Daoy (cell line): ENCODE data around the gene PNKP. TPM values are rescaled to one million over a fixed set of nuclear protein-coding genes. Genes with fewer than 3 reads are reported as not detected.

Experiments used
- DNase-seq: peaks from one replicate; pipeline ENCODE4 v3.0.0-alpha.2; 2015; ENCODE audit warnings: low read depth
- total RNA-seq: library from RNA; depleted of rRNA; stranded (reverse); fragments of >200 nt; shearing (Covaris generic); gene quantifications from 2 replicates; pipeline ENCODE4 v1.2.3, GENCODE V29; 2014

Gene PNKP
- total RNA-seq, 1 experiment from 2014 or later = 36.9 TPM

- no peak for DNase-seq
Measured at GRCh38 chr19:49860336-49861102, 6.9 kb downstream of the PNKP start.

DNA sequence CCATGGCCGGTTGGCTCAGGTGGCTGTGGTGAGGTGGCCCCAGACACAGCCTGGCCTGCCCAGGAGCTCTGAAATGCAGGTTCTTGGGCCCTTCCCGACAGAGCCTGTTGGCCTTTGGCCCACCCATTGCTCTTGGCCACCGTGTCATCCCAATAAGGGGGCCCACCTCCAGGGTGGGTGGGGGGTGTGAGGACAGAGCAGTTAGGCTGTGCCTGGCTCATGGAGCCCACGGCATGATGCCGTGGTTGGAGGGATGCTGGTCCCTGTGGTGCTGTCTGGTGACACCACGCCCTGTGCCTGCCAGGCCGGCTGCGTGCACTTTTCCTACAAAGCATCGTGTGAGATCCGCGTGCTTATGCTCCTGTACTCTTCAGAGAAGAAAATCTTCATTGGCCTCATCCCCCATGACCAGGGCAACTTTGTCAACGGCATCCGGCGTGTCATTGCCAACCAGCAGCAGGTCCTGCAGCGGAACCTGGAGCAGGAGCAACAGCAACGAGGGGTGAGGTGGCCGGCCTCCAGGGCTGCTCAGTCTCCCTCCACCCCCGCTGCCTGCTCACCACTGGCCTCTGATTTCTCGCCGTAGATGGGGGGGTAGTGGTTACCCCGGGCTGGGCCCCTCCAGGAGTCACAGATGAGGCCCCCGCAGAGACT lies 7.6 kb downstream of the PNKP start:
- DNase-seq = no peak

DNA sequence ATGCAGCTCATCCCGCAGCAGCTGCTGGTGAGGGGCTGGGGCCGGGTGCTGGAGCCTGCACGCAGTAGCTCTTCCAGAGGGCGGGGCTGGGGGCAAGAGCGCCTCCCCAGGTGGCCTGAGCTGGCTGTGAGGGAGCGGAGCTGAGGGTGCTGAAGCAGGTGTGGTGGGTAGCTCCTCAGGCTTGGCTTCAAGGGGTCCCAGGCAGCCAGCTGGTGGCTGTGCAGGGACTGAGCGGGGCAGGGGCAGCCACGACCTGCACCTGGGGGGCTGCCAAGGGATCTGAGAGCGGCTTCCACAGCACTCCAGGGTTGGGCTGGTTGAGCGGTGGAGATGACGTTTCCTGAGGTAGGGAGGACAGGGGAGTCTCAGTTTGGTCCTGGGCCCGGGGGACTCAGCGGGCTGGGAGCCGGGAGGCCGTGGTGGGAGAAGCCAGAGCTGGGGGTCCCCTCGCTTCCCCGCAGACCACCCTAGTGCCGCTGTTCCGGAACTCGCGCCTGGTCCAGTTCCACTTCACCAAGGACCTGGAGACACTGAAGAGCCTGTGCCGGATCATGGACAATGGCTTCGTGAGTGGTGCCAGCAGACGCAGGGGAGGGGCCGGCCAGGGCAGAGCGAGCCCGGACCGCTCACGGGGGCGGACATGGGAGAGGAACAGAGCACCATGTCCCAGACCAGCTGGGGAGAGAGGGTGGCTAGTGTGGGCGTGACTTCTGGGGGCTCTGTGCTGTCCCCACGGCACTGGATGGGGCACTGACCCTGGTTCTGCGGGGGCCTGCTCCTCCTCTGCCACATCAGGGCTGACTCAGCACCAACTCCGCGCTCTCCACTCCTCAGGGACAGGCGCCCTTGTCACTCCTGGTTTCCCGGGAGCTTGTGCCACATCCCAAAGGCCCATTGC lies 9.0 kb downstream of the PNKP start:
- DNase-seq = peak; percentile 56

- DNase-seq = no peak
Measured at GRCh38 chr19:49857838-49858087, 9.6 kb downstream of the PNKP start.

DNA sequence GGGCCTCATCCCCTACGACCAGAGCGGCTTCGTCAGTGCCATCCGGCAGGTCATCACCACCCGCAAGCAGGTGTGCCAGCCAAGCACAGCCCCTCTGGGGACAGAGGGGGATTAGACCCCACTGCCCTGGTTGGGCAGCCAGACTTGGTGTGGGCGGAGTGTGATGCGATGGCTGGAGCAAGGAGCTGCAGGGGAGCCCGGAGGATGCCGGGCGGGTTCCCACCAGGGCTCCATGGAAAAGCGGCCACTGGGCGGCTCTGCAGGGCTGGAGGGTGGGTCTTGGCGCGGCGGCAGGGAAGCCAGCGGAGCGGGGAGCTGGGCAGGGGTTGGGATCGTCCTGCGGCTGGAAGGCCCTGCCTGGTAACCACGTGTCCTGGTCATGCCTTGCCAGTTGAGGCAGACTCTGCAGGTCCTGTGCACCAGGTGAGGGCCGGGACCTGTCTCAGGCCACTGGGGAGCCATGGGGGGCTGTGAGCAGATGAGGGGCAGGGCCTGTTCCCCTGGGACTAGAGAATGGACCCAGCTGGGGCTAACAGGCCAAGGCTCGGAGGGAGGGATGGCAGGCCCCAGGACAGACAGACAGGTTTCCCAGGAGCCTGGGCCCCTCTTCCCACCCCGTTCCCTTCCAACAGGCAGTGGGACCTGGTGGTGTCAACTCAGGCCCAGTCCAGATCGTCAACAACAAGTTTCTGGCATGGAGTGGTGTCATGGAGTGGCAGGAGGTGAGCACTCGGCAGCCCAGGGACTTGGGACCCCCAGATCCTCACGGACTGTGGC lies 10.1 kb downstream of the PNKP start:
- no peak for DNase-seq

DNA sequence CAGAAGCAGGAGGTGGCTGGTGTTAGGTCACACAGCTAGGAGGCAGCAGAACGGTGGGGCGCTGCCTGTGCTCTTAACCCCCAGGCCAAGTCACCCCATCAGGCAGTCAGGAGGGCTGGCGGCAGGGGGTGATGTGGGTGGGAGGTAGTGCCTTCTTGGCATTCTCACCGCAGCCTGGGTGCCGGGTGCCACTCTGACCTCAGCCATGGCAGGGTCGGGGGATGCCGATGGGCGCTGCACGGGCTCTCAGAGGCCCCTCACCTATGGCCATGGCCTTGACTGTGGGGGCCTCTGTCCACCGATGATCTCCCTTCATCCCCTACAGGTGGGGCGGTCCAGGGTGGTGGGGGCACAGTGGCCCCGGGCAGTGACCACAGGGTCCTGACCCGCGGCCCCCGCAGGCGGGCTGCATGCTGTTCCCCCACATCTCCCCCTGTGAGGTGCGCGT lies 10.8 kb downstream of the PNKP start:
- DNase-seq = no peak

- DNase-seq = no peak
Measured at GRCh38 chr19:49855676-49856573, 11.5 kb downstream of the PNKP start.

- DNase-seq = no peak
Measured at GRCh38 chr19:49855277-49855675, 12.1 kb downstream of the PNKP start.

GRCh38 chr19:49854378-49855263 lies 12.8 kb downstream of the PNKP start:
- no peak for DNase-seq

GRCh38 chr19:49853852-49854377 lies 13.5 kb downstream of the PNKP start:
- no peak for DNase-seq

- DNase-seq = no peak
Measured at GRCh38 chr19:49852631-49853126, 14.7 kb downstream of the PNKP start.

- DNase-seq = peak; percentile 33
Measured at GRCh38 chr19:49851456-49852259, 15.7 kb downstream of the PNKP start.

- DNase-seq = peak; percentile 94
Measured at GRCh38 chr19:49850487-49851342, 16.7 kb downstream of the PNKP start, which contains the start of gene PTOV1. TSS of gene PTOV1 (plus strand) at chr19:49851159.

GRCh38 chr19:49850221-49850486 lies 17.2 kb downstream of the PNKP start:
- DNase-seq = no peak

GRCh38 chr19:49849433-49850220 lies 17.7 kb downstream of the PNKP start:
- no peak for DNase-seq

- DNase-seq = no peak
Measured at GRCh38 chr19:49848938-49849337, 18.4 kb downstream of the PNKP start.
